K562 (cell line): Measurements from ENCODE around the gene LRCH1. TPM values are rescaled to one million over a fixed set of nuclear protein-coding genes. Genes with fewer than 3 reads are reported as not detected.

Source experiments
- ATAC-seq: fragments of 200-7000 bp; cut with Tn5 transposase; 3 replicates; pipeline ENCODE4 v1.9.1; 2020; ENCODE audit warnings: moderate library complexity
- BruUV-seq: library from RNA; stranded (reverse); fragments of 400-500 nt; replicated peaks from 2 replicates; lab custom pipeline; 2021; lab: Mats Ljungman, UMichigan
- CTCF ChIA-PET: fragments of 300-600 bp; formaldehyde crosslinking; extraction: SDS; loops from one replicate; lab custom pipeline; 2021; ENCODE audit warnings: low intra/inter-chr PET ratio; lab: Yijun Ruan, JAX
- POLR2A ChIA-PET: fragments of 300-600, 350-650 bp; sonication (Branson Sonifier 250); formaldehyde crosslinking; extraction: SDS; loops from one replicate; lab custom pipeline; 2021; ENCODE audit warnings: antibody characterized with exemption, inconsistent platforms; lab: Yijun Ruan, JAX
- DNase-seq, 4 experiments: peaks; one replicate each; pipeline versions ENCODE4 v3.0.0 to v3.0.0-alpha.2; 2011 to 2018; ENCODE audit warnings: low spot score in 3 of 4, mixed read lengths in 3 of 4; ENCODE audit errors: extremely low read depth in 1 of 4
- FAIRE-seq: peaks from 2 replicates; lab custom pipeline; 2011; peaks lifted over from hg19 to GRCh38; lab: Jason Lieb, UNC
- H2AFZ ChIP-seq: 2 replicates; pipeline ENCODE4 v1.6.0; 2011; ENCODE audit warnings: low read depth, low read length, control low read depth, inconsistent platforms
- H3K27ac ChIP-seq: fragments of 200-600 bp; 3 replicates; pipeline ENCODE4 v1.8.0; 2011; ENCODE audit warnings: low read depth, mild to moderate bottlenecking, control low read depth, inconsistent platforms, low read length, moderate library complexity, mixed read lengths; ENCODE audit errors: extremely low read depth
- H3K27me3 ChIP-seq, 2 experiments: fragments of 300-600 bp in 1 of 2; 2 replicates in 1 of 2; 3 replicates in 1 of 2; pipeline versions ENCODE4 v1.6.0 to v1.8.0; 2011; ENCODE audit warnings: inconsistent platforms in 2 of 2, low read length in 2 of 2, mild to moderate bottlenecking in 1 of 2, mixed read lengths in 1 of 2, moderate library complexity in 1 of 2; ENCODE audit not compliant: control insufficient read depth in 2 of 2, insufficient read depth in 2 of 2
- H3K36me3 ChIP-seq: fragments of 300-600 bp; 3 replicates; pipeline ENCODE4 v1.8.0; 2011; ENCODE audit warnings: mild to moderate bottlenecking, low read length, inconsistent platforms; ENCODE audit not compliant: control insufficient read depth, insufficient read depth
- H3K4me1 ChIP-seq, 2 experiments: fragments of 200-600 bp in 1 of 2; replicated peaks in 1 of 2; 2 replicates in 1 of 2; 3 replicates in 1 of 2; pipeline versions ENCODE4 v1.5.1 to v1.8.0; 2011; ENCODE audit warnings: inconsistent platforms in 2 of 2, low read length in 2 of 2, mild to moderate bottlenecking in 1 of 2, mixed read lengths in 1 of 2, moderate library complexity in 1 of 2; ENCODE audit not compliant: control insufficient read depth in 2 of 2, insufficient read depth in 2 of 2
- H3K4me2 ChIP-seq: 2 replicates; pipeline ENCODE4 v1.6.1; 2011; ENCODE audit warnings: low read length, control low read depth, inconsistent platforms, mixed read lengths; ENCODE audit not compliant: insufficient read depth
- H3K4me3 ChIP-seq: fragments of 200-600 bp; sonication (generic), shearing (Covaris generic); 2 replicates; pipeline ENCODE4 v1.5.1; 2016; ENCODE audit warnings: control low read depth, inconsistent platforms
- H3K79me2 ChIP-seq: fragments of 200-600 bp; 3 replicates; pipeline ENCODE4 v1.8.0; 2011; ENCODE audit warnings: low read length, inconsistent platforms; ENCODE audit not compliant: control insufficient read depth, insufficient read depth
- H3K9ac ChIP-seq, 2 experiments: 2 replicates each; pipeline versions ENCODE4 v1.6.0 to v1.6.1; 2011; ENCODE audit warnings: low read depth in 2 of 2, low read length in 2 of 2, control low read depth in 1 of 2, inconsistent platforms in 1 of 2, mild to moderate bottlenecking in 1 of 2, mixed read lengths in 1 of 2; ENCODE audit not compliant: insufficient read depth in 1 of 2
- H3K9me1 ChIP-seq: one replicate; pipeline ENCODE4 v1.6.0; 2011; ENCODE audit warnings: inconsistent platforms, mild to moderate bottlenecking, low read length, moderate library complexity; ENCODE audit not compliant: control insufficient read depth, insufficient read depth
- H3K9me3 ChIP-seq: replicated peaks from 2 replicates; pipeline ENCODE4 v1.5.1; 2011; ENCODE audit warnings: low read depth, low read length, inconsistent platforms; ENCODE audit not compliant: control insufficient read depth, insufficient read depth
- H4K20me1 ChIP-seq: replicated peaks from 2 replicates; pipeline ENCODE4 v1.6.1; 2011; ENCODE audit warnings: low read length, inconsistent platforms, mixed read lengths; ENCODE audit not compliant: control insufficient read depth, insufficient read depth
- CREB5 ChIP-seq: fragments of 250-450 bp; sonication (Bioruptor Pico); IDR thresholded peaks from 2 replicates; pipeline ENCODE4 v1.5.0; 2020; ENCODE audit warnings: mild to moderate bottlenecking
- SP1 ChIP-seq: sonication (generic); formaldehyde crosslinking; IDR thresholded peaks from 2 replicates; pipeline ENCODE4 v1.8.1; 2022; ENCODE audit warnings: mild to moderate bottlenecking, missing genetic modification reagents
- ZNF143 ChIP-seq: sonication (generic); formaldehyde crosslinking; IDR thresholded peaks from 2 replicates; pipeline ENCODE4 v1.9.0; 2022; ENCODE audit warnings: mild to moderate bottlenecking, missing genetic modification reagents
- ZNF668 ChIP-seq: fragments of 250-450 bp; sonication (Bioruptor Pico); IDR thresholded peaks from 2 replicates; pipeline ENCODE4 v1.8.0; 2022; ENCODE audit warnings: mild to moderate bottlenecking, inconsistent platforms
- ZNF76 ChIP-seq: fragments of 250-450 bp; sonication (Bioruptor Pico); IDR thresholded peaks from 2 replicates; pipeline ENCODE4 v1.4.0; 2020; ENCODE audit warnings: mild to moderate bottlenecking, moderate library complexity, borderline replicate concordance
- WGBS: fragments of 100-300 bp; shearing (Covaris generic); methylation state at CpG from one replicate; pipeline ENCODE4 v1.1.6; 2016; ENCODE audit warnings: low coverage, mixed read lengths; ENCODE audit not compliant: insufficient coverage; ENCODE audit errors: missing lambda C conversion rate; 5-methylcytosine and 5-hydroxymethylcytosine counted together
- in situ Hi-C: fragments of 300-500 bp; cut with MboI; formaldehyde crosslinking; loops from 4 replicates; pipeline ENCODE4 v1.15.0; 2018; ENCODE audit warnings: inconsistent platforms, mixed read lengths
- intact Hi-C: fragments of 100-400 bp; cut with micrococcal nuclease; formaldehyde crosslinking; loops from 2 replicates; pipeline ENCODE4 v1.14.2; 2022
- polyA plus RNA-seq, 8 experiments: library from polyadenylated mRNA; depleted of rRNA in 4 of 8; stranded (reverse) in 5 of 8; unstranded in 3 of 8; fragments of >200 nt; fragmentation: Nextera tagmentation in 2 of 8; fragmentation: Illumina TruSeq in 1 of 8; extraction: Ambion mirVana in 2 of 8; extraction: Trizol in 1 of 8; gene quantifications; 2 replicates each; pipeline versions ENCODE4 v1.2.1 to v1.2.3, GENCODE V29; 2011 to 2014; ENCODE audit warnings: inconsistent platforms in 1 of 8, missing spikeins in 1 of 8
- total RNA-seq, 7 experiments: library from RNA; depleted of rRNA in 6 of 7; stranded (reverse); fragments of >200 nt in 6 of 7; fragmentation: Illumina TruSeq in 2 of 7; extraction: Trizol in 2 of 7; gene quantifications; 2 replicates each; pipeline versions ENCODE4 v1.2.1 to v1.2.3, GENCODE V29; 2011 to 2021; ENCODE audit warnings: low replicate concordance in 1 of 7

LRCH1 gene
- total and polyA plus RNA-seq, 9 of the 15 experiments (the other 6 are each of a cell fraction or from before 2014, with no cell fraction given), result 1.1 to 6.8 (median 3.7) TPM

GRCh38 chr13:46571189-46571908 lies 18.4 kb downstream of the LRCH1 start:
- CTCF ChIA-PET, result no interaction called here
- no peak overlapping the region for H3K27ac ChIP-seq

More at GRCh38 chr13:46571189-46571908, 18.4 kb downstream of the LRCH1 start:
- in situ Hi-C loops (no loop called here), intact Hi-C loops (no loop called here)
- Histone ChIP-seq H3K9me3 (no peaks in the 10 kb centered on the region), H3K9ac (no peak overlapping the region), H2AFZ (no peak overlapping the region), H3K4me3 (no peak overlapping the region), H4K20me1 (peaks cover 22% of the 10 kb centered on the region; the same call in 1 of the 2 replicates), H3K4me2 (no peak overlapping the region), H3K79me2 (peaks cover 24% of the 10 kb centered on the region; the same call in 2 of the 3 replicates), H3K9me1 (no peaks in the 10 kb centered on the region), H3K4me1 (peaks cover 0 to 4% of the 10 kb centered on the region in 2 experiments; a peak in 1 of 5 replicates), H3K27me3 (no peaks in the 10 kb centered on the region), H3K36me3 (no peaks in the 10 kb centered on the region)
- TF ChIP-seq ZNF668 (no peak), ZNF76 (CRISPR knock-in tag) (no peak), ZNF143 (CRISPR knock-in tag) (no peak), CREB5 (CRISPR knock-in tag) (no peak), SP1 (CRISPR knock-in tag) (no peak)
- POLR2A ChIA-PET, result interaction anchor here (0.9 to 1.3 kb wide), 2 partner anchors 8 to 10 kb away, joined by 3 to 4 read pairs; no protein-coding TSS in a partner anchor
- ATAC-seq (no peak), FAIRE-seq (no peak), DNase-seq (no peak)
- no TSS peak for BruUV-seq
- WGBS, result 70% methylated on average over 10 of the region's 11 CpGs
